ENCODE measurements around the gene WWOX.
A peak's percentile ranks its signal among the peaks of the same experiment; 100 is the strongest.

The WWOX gene

GRCh38 chr16:78611318-78611717, 511.9 kb downstream of the WWOX start:
- no peak for DNase-seq (ENCODE audit: low spot score)

DNA sequence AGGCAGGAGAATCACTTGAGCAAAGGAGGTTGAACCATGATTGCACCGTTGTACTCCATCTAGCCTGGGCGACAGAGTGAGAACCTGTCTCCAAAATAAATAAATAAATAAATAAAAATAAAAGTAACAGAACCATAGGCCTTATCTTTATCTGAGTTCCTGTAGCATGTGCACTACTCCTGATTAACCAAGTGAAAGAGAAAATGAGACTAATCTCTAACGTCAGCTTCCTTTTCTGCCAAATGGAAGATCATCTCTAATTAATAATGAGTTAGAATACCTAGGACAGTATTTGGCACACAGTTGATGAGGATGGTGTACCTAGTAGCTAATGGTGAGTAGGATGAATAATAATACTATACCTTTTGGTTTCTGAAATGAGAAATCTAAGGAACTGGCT, 520.4 kb downstream of the WWOX start:
- DNase-seq (ENCODE audit: low spot score), result no peak

- DNase-seq (ENCODE audit: low spot score), result no peak
These were observed 520.8 kb downstream of the WWOX start for GRCh38 chr16:78620291-78620690.

- DNase-seq (ENCODE audit: low spot score), result no peak
These were observed 524.3 kb downstream of the WWOX start for GRCh38 chr16:78623796-78624195.

DNA sequence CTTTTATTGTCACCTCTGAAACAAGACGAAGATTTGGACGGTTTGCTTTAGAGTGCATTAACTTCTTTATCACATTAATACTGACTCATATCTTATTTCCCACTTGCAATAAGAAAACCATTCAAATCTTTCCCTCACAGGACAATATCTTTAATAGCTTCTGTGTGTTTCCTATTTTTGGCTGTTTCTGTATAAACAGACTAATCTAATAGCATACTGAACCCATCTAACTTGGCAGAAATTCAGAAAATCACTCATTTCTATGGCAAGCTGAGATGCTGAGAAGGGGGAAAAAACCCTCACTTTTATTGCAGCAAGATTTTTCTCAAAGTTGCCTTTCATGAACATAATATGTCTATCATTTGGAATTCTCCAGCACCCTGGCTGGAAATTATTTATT, 524.9 kb downstream of the WWOX start:
- no peak for DNase-seq (ENCODE audit: low spot score)

GRCh38 chr16:78628461-78629045, 529.1 kb downstream of the WWOX start:
- DNase-seq (ENCODE audit: low spot score), result peak; percentile 10

GRCh38 chr16:78629173-78629572, 529.7 kb downstream of the WWOX start:
- DNase-seq (ENCODE audit: low spot score), result peak; percentile 10

DNA sequence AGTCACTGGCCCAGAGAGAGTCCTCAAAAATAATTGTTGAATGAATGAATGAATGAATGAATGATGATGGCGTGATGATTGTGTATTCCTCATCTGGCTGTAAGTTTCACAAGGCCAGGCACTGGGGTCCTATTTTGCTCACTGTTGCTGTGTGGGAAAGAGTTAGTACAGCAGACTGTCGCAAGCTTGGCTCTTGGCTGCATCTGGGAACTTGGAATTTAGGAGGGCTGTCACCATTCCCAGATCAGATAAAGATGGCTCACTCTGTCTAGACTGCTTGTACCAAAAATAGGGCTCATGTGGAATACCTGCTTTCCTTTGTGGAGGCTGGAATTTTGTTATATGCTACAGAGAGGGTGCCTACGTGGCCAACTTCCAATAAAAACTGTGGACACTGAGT, 530.6 kb downstream of the WWOX start:
- DNase-seq (ENCODE audit: low spot score), result no peak

- DNase-seq (ENCODE audit: low spot score), result no peak
These were observed 534.1 kb downstream of the WWOX start for GRCh38 chr16:78633551-78633950.

- DNase-seq (ENCODE audit: low spot score), result no peak
These were observed 536.4 kb downstream of the WWOX start for GRCh38 chr16:78635807-78636206.

- no peak for DNase-seq (ENCODE audit: low spot score)
These were observed 538.9 kb downstream of the WWOX start for GRCh38 chr16:78638371-78638770.

DNA sequence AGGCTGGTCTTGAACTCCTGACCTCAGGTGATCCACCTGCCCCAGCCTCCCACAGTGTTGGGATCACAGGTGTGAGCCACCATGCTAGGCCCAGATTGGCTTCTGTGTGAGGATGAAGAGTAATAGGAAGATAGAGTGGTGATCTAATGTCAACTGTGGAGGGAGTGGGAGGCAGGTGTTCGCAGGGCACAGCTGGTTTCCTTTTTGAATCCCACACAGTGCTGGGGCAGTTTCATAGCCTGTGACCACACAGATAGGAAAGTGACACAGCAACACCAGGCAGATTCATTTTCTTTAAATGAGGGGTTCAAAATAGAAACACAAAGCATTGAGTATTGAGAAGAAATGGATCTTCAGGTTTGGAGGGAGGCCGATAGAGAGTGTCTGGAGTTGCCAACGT, 540.3 kb downstream of the WWOX start:
- no peak for DNase-seq (ENCODE audit: low spot score)

DNA sequence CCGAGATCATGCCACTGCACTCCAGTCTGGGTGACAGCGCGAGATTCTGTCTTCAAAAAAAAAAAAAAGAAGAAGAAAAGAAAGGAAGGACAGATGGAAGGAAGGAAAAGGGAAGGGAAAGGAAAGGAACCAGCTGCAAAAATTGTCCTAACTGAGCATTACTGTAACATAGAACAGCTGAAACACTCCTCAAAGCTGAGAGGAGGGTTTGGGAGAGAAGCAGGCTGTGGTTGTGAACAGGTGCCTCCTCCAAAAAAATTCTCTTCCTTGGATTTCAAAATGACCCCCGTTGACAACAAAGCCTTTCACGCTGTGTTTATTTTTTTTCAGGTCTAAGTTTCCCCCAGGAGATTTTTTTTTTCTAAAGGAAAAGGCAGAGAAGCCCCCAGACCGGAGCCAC, 541.4 kb downstream of the WWOX start:
- no peak for DNase-seq (ENCODE audit: low spot score)

DNA sequence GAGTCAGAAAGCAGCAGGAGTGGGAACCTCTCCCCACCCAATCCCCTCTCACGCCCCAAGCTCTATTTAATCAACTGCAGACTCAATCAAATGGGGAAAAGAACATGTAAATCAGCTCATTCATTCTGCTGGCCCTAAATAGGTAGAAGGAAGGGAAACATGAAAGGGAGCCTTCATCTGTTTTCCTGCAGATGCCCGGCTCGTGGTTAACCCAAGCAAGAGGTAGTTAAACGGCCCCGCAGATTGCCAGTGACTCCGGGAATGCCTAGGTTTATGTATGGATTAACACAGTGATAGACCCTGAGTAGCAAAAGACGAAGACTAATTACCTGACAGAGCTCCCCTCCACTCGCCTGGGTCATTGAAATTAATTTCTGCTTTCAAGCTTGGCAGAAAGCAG, 542.0 kb downstream of the WWOX start:
- DNase-seq (ENCODE audit: low spot score), result no peak

DNA sequence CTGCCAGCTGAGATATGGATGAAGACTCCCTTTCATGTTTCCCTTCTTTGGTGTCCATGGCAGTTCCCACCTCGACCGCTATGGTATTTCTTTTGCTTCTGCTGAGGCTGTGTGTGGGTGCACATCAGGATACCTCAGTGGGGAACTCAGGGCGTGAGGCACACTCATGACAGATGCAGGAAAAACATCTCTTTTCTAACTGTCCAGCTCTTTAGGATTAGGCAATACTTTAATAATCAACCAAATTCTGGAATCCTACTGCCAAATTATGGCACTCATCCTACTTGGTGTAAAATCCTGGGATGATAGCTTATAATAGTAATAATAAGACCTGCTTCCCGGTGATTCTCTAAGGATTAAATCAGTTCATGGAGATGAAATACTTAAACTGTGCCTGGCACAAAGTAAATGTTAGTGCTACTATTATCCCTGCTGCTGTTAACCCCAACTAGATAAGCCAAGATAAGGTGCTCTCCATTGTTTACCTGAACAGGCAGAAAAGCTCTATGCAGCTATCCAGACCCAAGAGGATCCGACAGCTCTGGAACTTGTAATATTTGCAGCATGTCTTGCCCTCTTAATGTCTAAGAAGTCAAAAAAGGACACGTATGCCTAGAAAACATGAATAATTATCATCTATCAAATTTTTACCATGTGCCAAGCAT, 543.3 kb downstream of the WWOX start:
- no peak for DNase-seq (ENCODE audit: low spot score)

GRCh38 chr16:78645657-78646056, 546.2 kb downstream of the WWOX start:
- DNase-seq (ENCODE audit: low spot score), result no peak

DNA sequence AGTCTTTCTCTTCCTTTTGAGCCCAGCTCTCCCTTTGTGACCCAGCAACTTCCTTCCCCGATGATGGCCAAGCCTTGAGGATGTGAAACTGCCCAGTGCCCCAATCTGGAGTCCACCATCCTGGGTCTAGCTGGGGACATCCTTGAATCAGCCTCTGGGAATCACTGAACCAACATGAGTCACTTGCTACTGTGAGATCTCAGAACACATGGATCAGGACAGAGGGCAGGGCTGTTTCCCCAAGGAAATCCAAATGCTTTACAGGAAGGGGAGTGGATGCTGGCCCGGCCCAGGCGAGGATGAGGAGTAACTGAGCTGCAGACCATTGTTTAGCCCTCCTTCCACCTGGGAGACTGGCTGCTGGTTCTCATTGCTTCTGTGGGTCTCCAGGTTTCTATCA, 547.6 kb downstream of the WWOX start:
- DNase-seq (ENCODE audit: low spot score), result peak; percentile 35

GRCh38 chr16:78647491-78647890, 548.0 kb downstream of the WWOX start:
- no peak for DNase-seq (ENCODE audit: low spot score)

- no peak for DNase-seq (ENCODE audit: low spot score)
These were observed 549.1 kb downstream of the WWOX start for GRCh38 chr16:78648517-78648916.

DNA sequence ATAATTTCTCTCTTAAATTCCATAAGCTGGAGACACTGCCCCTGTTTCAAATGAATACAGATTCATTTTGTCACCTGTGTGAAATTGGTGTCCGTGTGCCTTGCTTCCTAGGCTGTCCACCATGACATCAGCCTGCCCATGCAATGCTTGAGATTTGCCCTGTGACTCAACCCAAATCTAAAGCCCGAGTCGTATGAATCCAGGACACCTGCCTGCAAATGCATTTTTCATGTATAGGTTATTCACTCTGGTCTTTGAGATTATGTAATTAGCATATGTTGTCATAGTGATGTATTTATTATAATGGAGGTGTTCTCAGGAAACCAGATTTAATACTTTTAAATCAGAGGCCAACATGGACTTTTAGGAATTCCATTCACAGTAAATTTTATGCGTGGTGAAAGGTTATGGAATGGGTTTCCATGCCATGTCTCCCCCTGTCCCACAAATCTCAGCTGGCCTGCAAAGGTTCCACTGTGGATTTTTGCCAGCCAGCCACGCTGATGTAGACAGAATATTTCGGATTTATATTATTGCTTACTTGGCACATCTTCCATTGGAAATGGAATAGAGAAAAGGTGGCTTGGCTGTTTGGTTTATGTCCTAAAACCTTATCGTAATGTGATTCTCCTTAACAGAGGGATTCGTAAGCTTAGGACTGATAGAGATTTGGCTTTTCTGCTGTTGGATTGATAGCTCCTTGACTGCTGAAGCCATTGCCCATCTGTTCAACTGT, 551.1 kb downstream of the WWOX start:
- no peak for DNase-seq (ENCODE audit: low spot score)

GRCh38 chr16:78654929-78655328, 555.5 kb downstream of the WWOX start:
- no peak for DNase-seq (ENCODE audit: low spot score)

GRCh38 chr16:78655331-78656113, 556.1 kb downstream of the WWOX start:
- no peak for DNase-seq (ENCODE audit: low spot score)

DNA sequence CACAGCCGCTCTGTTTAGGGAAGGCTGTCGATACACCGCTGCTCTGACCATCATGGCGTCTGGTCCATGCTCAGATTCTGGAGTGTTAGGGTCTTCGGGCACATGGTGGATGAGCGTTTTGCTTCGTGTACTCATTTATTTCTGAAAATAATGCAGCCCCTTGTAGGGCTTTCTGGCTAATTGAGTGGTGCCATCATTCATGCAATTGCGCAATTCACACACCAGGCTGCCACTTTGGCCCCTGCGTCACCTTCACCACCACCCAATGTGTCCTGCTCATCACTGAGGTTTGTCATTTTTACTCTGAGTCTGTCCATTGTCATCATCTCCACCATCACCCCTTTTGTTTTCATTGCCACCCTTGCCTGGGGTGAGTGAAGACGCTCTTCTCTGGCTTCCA, 557.4 kb downstream of the WWOX start:
- no peak for DNase-seq (ENCODE audit: low spot score)

Data from AG08395 (cell line).